ENCODE results near the gene BCAR1.
"Not testable (repeated sequence)": the region's sequence is repeated elsewhere in the genome, so short reads cannot be mapped to it uniquely, and the experiment has no call there.

The BCAR1 gene

DNA sequence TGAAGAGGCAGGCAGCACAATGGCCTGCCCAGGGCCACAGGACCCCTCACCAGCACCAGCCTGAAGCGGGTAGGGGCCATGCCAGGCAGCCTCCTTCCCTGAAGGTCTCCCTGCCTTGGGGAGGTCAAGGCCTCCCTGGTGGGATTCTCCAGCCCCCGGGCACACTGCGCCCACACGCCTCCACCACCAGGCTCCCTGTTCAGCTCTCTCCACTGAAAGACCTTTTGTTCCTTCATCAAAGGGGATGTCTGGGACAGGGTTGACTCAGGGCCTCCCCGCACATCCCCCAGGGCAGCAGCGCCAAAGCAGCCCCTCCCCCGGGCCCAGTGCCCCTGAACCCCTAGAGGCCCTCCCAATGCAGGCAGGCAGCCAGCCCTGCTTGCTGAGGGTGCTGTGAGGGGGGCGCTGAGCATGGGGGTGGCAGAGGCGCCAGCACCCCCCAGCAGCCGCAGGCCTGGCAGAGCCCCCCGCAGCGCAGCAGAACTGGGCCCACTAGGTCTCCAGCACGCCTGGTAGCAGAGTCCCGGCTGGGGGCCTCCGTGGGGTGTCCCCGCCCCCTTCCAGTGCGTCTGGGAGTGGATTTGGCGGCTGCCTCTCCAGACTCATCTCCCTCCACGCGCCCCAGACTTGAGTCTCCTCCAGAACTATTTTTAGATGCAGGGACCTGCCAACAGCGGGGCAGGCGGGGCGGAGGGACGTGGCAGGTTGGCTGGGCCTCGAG is 13.1 kb downstream of the BCAR1 start:
- no peak for DNase-seq

DNA sequence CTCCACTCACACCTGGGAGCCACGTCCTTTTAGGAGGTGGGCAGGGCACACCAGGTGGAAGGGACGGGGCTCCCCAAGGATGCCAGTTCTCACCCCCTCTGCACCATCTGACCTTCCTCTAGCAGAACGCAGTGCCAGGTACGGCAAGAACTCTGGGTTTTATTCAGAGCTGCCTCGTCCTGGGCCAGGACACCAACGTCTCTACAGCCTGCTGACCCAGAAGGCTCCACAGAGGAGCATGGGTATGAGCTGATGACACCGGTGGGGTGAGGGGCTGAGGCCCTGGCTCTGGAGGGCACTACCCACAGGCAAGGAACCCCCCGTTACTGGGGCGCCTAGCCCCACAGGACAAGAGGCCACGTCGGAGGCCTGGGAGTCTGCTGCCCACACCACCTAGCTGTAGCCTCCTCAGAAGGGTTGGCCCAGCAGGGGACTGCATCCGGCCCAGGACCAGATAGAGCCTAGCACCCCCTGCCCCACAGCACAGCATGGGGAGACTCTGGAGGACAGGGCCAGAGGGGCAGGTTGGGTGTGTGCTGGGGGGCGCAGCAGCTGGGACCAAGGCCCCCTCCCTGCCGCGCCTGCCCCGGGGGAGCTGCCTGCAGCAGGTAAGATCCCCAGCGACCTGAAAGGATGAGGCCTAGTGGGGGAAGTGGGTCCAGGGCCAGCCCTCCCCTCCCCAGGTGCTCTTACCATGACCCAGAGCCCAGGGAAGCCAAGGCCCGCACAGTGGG is 13.9 kb downstream of the BCAR1 start:
- no peak for DNase-seq

DNA sequence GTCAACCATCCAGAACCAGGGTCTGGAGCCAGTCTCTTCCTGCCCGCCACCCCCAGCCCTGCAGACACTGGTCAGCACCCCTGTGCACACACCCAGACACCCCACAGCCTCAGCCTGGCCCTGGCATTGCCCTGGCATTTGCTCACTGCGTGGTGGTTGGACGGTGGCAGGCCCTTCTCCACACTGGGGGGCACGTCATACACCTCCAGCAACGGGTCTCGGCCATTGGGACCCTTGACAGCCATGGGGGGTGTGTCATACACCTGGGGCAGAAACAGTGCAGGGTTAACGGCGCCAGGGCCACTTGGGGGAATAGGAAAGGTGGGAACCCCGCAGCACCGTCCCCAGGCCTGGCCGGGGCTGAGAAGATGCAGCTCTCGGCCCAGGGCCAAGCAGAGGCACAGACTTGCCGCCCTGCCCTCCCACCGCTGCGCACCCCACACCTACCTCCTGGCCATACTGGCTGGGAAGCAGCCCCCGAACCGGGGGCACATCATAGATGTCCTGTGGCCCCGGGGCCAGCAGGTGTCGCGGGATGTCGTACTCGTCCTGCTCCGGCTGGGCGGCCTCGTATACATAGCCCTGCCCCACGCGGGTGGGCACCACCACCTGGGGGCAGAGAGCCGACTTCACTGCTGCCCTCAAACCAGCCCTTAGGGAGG is 14.6 kb downstream of the BCAR1 start:
- DNase-seq, result no peak

DNA sequence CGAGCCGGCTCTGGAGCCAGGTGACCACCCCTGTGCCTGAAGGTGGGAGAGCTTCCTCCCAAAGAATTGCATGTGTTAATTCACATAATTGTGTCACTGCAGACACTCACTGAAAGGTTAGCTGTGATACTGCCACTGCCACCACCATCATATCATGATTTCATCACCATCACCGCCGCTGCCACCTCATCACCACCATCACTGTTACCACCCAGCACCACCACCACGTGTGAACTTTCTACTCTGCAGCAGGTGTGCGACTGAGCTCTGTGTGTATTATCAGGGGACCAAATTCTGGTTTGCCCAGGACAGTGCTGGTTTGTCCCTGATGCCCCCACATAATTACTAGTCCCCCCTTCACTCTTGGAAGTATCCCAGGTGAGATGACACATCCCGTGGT is 15.2 kb downstream of the BCAR1 start:
- DNase-seq, result no peak

DNA sequence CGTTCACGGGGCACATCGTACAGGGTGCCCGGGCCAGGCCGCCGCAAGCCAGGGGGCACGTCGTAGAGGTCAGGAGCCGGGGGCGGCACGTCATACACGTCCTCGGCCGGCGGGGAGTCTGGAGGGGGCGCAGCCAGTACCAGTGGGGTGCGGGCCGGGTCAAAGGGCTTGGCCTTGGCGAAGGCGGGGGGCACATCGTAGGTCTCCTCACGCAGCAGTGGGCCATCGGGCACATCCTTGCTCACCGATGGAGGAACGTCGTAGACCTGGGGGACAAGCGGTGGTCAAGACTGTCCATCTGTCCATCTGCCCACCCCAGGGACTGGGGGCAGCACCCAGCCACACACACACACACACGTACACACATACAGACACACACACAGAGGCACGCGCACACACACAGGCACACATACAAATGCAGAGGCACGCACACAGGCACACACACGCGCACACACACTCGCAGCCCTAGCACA is 15.7 kb downstream of the BCAR1 start:
- DNase-seq, result no peak

DNA sequence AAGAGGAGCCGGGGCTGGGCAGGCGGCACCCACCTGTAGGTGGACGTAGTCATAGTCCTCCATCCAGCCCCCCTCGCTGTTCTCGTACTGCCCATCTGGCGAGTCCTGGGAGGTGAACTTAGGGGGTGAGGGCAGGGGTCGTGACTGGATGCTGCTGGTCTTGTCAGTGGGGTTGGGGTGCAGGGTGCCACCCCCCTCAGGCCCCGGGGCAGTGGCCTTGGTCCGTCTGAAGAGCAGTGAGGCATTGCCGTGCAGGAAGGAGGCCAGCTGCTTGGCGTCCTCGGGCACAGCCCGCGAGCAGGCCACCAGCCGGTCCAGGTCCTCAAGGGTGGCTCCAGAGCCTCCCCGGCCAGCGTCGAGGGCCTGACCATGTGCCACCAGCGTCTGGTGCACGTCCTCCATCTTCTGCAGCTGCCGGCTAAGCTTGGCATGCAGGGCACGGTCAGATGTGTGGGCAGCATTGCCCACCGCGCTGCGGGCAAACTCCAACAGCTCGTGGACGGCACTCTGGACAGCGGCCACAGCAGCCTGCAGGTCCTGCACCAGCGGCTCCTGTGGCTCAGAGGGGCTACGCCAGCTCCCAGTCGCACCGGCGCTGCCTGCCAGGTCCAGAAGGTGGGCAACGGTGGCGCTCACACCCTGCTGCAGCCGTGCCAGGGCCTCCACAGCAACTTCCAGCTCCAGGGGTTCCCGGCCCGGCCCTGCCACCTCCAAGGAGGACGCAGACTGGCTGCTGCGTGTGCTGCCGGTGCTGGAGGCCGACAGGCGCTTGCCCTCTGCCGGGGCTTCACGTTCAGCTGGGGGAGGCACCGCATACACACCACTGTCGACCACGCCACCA is 16.3 kb downstream of the BCAR1 start:
- no peak for DNase-seq

DNA sequence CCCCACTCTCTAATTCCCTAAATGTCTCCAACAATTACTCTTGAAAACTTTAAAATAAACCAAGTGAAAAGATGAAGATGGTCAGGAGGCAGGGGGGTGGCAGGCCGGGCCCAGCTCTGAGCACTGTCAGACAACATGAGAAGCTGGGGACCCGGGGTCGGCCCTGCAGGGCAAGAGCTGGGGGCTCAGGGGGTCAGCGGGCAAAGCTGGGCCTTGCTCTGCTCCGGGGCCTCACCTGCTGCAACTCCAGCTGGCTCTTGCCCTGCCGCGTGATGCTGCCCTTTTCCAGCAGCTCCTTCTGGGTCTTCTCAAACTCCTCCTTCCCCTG is 17.8 kb downstream of the BCAR1 start:
- no peak for DNase-seq

DNA sequence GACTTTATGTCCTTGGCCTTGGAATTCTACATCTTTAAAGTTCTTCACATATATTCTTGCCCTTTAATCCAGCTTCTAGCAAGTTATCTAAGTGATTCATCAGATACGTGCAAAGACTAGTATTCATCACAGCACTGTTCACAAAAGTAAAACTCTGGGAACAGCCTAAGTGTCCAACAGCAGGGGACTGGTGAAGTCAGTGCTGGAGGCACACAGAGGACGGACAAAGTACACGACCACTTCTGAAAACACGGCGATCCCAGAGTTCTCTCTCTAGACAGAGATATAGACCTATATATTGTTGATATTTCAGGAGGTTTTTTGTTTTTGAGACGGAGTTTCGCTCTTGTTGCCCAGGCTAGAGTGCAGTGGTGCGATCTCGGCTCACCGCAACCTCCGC is 19.9 kb downstream of the BCAR1 start:
- no peak for DNase-seq

DNA sequence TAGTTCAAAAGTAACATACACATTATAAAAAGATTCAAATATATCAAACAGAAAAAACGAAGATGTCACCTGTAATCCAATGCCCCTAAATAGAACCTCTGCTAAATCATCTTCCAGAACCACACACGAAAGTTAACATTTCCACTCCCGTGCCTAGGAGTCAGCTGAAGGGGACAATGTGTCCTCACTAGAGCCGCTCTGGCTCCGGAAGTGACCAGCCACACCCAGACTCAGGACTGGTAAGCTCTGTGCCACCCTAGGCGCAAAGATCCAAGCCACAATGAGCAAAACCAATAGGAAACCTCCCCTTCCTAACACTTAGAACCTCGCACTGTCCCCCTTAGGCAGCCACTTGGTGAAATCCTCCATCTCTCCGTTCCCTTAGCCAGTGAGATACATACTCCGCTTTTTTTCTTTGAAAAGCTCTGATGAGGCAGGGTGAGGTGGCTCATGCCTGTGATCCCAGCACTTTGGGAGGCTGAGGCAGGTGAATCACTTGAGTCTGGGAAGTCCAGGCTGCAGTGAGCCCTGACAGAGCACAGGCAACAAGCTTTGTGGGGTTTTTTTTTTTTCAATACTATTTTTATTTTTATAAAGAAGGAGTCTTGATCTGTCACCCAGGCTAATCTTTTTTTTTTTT is 20.8 kb downstream of the BCAR1 start:
- no peak for DNase-seq

DNA sequence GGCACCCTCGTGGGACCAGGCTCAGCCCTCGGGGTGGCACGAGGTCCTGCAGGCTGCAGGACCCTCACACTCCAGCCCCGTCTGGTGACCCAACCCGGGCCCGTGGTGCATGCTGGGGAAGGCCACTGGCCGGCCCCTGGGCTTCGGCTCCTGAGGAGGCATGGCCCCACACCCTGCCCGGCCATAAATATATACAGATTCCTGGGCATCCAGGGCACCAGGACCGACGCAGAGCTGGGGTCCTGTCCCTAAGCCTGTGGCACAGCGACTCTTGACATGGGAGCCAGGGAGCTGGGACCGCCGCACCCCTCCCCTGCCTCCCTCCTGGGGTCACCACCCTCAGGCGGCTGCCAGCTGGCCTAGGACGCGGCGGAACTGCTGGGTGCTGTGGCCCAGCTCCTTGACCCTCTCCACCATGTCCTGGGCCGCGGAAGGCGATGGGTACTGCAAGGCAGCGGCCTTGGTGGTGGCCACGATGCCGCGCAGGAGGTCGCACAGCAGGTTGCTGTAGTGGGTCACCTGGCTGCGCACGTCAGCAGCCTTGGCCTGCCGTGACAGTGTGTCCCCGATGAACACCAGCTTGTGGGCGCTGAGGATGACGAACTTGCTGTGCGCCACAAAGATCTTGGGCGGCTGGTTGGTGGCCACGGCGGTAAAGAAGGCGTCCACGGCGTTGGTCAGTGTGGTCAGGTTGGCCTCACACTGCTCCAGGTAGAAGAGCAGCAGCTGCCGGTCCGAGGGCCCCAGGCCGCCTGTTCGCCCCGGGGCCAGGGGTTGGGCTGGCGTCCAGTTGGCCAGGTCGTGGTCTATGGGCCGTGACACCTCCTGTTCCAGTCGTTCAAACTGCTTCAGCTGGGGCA is 22.0 kb downstream of the BCAR1 start:
- DNase-seq, result no peak

DNA sequence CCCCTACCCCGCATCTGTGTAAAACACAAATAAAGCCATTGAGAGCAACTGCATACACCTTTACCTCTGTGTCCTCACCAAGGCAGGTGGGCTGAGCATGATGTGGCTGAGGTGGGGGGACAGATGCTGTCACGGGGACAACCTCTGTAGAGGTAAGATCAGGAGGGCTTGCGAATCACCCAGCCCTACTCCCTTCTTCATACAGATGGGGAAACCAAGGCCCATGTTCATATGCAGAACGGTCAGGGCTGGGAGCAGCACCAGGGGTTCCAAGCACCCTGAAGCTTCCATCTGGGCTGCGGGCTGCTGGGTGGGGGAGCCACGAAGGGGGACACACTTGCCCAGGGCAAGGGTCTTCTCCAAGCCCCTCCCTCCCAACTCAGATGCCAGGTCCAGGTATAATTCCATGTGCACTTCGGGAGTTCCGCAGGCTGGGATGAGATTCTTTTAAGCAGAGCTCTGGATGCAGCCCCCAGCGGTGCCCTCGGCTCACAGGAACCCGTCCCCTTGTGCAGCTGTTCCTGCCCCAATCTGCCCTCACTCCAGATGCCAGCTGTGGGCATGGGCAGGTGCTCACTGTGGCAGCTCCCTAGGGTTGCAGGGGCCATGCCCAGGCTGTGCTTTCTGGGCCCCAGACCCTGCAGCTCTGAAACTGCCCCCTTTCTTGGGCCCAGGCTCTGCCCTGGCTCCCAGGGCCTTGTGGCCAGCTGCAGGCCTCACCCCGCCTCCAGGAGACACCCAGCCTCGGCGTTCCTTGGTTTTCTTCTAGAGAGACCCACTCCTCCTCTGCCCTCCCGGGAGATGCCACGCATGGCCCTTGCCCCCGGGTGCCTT is 23.1 kb downstream of the BCAR1 start:
- no peak for DNase-seq

DNA sequence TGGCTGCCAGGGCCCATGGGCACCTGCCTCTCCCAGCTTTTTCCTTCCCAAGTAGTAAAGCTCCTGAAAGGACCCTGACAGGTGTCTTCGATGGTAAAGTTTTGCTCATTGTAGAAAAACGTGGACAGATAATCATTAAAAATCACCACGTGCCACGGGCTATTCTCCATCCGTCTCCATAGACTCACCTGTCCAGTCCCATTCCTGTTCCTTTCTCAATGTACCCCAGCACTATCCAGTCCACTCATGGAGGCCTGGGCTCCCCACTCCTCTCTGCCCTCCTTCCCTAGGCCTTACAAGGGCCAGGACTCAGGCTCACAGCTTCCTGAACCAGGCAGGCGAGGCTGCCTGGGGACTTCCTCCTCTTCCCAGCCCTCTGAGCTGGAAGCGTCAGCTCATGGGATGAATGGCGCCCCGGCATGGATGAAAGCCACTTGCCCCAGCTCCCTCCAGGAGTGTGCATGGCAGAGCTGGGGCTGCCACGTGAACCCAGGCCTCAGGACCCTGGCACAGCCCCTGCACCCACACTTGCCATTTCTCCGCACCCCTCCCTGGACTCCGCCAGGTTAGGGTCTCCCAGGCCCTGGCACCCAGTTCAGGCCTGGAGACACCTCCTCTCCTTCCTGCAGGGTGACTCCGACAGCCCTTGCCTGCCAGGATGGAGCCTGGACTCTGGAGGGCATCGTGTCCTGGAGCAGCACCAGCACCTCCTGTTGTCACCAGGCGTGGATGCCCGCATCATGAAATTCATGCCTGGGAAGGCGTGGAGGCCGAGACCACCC is 23.9 kb downstream of the BCAR1 start:
- no peak for DNase-seq

DNA sequence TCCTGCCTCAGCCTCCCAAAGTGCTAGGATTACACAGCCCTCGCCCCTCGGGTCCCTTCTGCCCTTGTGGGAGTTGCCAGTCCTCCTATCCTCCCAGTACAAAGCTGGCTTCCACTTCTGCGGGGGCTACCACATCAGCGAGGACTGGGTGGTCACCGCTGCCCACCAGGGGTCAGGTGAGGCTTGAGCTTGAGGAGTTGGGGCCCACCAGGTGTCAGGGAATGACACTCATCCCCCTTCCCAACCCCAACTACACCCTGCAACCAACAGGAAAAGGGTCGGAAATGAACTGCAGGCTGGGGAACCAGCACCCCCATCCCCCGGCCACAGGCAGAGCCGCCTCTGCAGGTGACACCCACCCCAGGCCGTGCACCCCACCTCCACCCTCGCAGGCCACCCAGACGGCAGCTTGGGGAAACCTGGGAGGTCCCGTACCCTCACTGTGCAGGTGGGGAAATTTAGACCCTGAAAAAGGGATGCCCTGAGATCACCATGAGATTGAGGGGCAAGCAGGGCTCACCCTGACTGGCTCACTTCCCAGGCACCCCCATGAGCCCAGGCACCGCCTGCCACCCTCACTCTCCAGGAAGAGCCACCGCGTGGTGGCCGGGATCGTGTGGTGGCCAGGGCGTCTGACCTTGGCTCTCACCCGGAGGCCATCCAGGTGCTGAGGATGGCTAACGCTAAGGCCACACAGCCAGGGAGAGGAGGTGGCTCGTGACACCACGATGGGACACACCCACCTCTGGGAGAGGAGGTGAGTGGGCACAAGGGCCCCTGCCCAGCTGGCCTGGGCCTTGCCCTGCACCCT is 24.7 kb downstream of the BCAR1 start:
- no peak for DNase-seq

DNA sequence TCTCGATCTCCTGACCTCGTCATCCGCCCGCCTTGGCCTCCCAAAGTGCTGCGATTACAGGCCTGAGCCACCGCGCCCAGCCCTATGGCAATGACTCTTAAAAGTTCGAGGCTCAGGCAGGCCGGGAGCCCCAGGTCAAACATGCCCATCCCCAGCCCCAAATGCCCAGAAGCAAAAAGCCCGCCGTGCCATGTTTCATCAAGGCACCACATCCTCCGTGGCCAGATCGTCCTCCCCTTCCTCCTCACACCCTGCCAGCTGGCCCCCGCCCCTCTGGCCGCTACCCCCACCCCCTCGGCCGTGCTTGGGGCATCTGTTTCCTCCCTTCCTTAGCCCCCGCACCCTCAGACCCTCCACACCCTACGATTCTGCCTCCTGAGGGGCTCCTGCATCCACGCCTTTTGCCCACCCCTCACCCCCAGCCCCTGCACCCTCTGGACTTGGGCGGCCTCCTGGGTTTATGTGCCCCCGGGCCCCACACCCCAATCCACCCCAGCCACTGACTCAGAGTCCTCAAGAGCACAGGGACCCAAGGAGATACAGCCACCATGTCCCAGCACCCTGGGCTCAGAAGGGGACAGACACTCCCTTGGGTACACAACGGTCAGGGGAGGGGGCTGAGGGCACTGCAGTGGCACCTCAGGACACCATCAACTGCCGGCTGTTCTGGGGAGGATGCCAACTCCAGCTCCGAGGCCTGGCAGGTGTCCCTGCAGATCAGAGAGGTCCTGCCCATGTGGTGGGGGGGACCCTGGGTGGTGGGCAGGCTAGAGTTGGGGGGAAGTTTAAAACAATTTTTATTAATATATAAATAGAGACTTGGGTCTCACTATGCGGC is 25.5 kb downstream of the BCAR1 start:
- DNase-seq, result no peak

DNA sequence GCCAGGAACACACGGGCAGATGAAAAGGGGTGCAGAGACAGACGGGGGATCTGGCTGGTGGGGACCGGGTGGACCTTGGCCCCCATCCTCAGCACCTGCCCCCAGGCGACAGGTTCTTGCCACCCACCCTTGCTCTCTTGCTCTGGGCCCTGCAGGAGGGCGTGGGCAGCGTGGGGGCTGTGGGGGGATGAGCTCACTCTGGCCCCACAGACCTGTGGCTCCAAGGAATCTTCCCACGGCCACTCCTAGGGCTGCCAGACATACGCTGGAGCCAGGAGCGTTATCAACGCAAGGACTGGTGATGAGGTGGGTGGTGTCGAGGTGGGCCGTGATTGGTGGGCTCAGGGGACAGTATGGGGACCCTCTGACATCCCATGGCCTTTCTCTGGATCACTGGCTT is 26.3 kb downstream of the BCAR1 start:
- DNase-seq, result no peak

DNA sequence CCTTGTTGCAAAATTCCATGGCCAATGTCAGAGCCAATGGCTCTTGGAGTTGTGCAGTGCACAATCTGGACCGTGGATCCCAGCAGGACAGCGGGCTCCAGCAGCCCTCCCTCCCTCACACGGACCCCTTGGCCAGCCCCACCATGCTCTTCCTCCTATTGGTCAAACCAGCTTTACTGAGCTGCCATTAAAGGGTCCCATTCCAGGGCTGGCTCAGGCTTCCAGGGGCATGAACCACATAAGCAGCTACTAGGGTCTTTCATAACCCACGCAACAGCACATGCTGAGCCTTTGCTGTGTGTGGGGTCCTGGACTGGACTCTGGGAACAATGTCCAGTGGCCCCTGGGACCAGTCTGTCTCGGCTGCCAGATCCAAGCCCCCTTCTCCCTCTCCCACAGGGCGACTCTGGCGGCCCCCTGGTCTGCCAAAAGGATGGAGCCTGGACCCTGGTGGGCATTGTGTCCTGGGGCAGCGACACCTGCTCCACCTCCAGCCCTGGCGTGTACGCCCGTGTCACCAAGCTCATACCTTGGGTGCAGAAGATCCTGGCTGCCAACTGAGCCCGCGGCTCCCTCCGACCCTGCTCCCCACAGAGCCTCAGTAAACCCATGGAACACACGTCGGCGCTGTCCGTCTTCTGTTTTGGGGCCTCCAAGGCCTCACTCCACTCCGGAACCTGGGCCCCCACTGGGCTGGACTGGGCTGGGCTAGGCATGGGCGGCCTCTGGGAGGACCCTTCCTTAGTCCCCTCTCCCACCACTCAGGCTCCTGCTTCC is 26.9 kb downstream of the BCAR1 start:
- DNase-seq, result no peak

DNA sequence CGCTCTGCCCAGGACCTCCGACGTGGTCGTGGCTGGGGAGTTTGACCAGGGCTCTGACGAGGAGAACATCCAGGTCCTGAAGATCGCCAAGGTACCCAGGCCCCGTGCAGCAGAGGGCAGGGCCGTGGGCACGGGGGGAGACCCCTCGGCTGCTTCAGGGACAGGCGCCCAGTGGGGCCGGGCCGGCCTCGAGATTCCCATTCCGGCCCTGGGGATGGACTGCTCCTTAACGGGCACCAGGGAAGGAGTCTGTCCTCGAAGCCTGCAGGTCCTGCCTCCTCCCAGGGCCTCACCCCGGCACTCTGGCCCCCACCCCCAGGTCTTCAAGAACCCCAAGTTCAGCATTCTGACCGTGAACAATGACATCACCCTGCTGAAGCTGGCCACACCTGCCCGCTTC is 28.3 kb downstream of the BCAR1 start:
- DNase-seq, result not testable (repeated sequence)

All from effector CD4-positive, alpha-beta T cell (primary cell).